OCI-LY1 (cell line): ENCODE data around the gene CENPQ.

ENCODE experiments used
- H2AFZ ChIP-seq: fragments of 200-600 bp; sonication (generic), shearing (Covaris generic); 2 replicates; pipeline ENCODE4 v1.6.0; 2014; ENCODE audit warnings: antibody characterized with exemption, mild to moderate bottlenecking, low read length
- H3F3A ChIP-seq: fragments of 200-600 bp; sonication (generic), shearing (Covaris generic); 2 replicates; pipeline ENCODE4 v1.6.0; 2014; ENCODE audit warnings: mild to moderate bottlenecking, antibody characterized with exemption, low read length, moderate library complexity; ENCODE audit not compliant: insufficient read depth
- H3K27ac ChIP-seq: fragments of 200-600 bp; sonication (generic); 2 replicates; pipeline ENCODE4 v1.5.1; 2014; ENCODE audit warnings: low read length, mixed run types, mild to moderate bottlenecking, low read depth; ENCODE audit not compliant: poor library complexity, severe bottlenecking
- H3K27me3 ChIP-seq: fragments of 200-600 bp; sonication (generic); 2 replicates; pipeline ENCODE4 v1.6.0; 2014; ENCODE audit warnings: antibody characterized with exemption, mild to moderate bottlenecking, low read length, moderate library complexity; ENCODE audit not compliant: insufficient read depth
- H3K36me3 ChIP-seq: fragments of 200-600 bp; sonication (generic); 2 replicates; pipeline ENCODE4 v1.6.1; 2014; ENCODE audit warnings: mild to moderate bottlenecking, antibody characterized with exemption, low read length, moderate library complexity, mixed read lengths; ENCODE audit not compliant: insufficient read depth
- H3K4me1 ChIP-seq: fragments of 200-600 bp; sonication (generic); 2 replicates; pipeline ENCODE4 v1.5.1; 2014; ENCODE audit warnings: mild to moderate bottlenecking, low read length, moderate library complexity; ENCODE audit not compliant: insufficient read depth, severe bottlenecking
- H3K4me2 ChIP-seq: fragments of 200-600 bp; sonication (generic), shearing (Covaris generic); 2 replicates; pipeline ENCODE4 v1.6.1; 2014; ENCODE audit warnings: low read length
- H3K4me3 ChIP-seq: fragments of 200-600 bp; sonication (generic); 2 replicates; pipeline ENCODE4 v1.5.1; 2014; ENCODE audit warnings: low read length, low read depth, mild to moderate bottlenecking, mixed read lengths; ENCODE audit not compliant: poor library complexity, severe bottlenecking
- H3K79me2 ChIP-seq: fragments of 200-600 bp; shearing (Covaris generic); 2 replicates; pipeline ENCODE4 v1.6.1; 2016; ENCODE audit warnings: mixed run types, low read length, mixed read lengths; ENCODE audit not compliant: insufficient read depth
- H3K9ac ChIP-seq: fragments of 200-600 bp; sonication (generic), shearing (Covaris generic); 2 replicates; pipeline ENCODE4 v1.6.1; 2014; ENCODE audit warnings: mild to moderate bottlenecking, low read length, mixed read lengths
- H3K9me2 ChIP-seq: fragments of 200-600 bp; sonication (generic), shearing (Covaris generic); 2 replicates; pipeline ENCODE4 v1.6.1; 2014; ENCODE audit warnings: low read depth, mild to moderate bottlenecking, low read length, mixed read lengths
- H3K9me3 ChIP-seq: fragments of 200-600 bp; shearing (Covaris generic); 2 replicates; pipeline ENCODE4 v1.6.1; 2014; ENCODE audit warnings: low read length, mixed read lengths
- H4K20me1 ChIP-seq: fragments of 200-600 bp; sonication (generic), shearing (Covaris generic); 2 replicates; pipeline ENCODE4 v1.6.0; 2016; ENCODE audit warnings: mild to moderate bottlenecking, low read length; ENCODE audit not compliant: insufficient read depth
- CTCF ChIP-seq: fragments of 200-600 bp; sonication (generic), shearing (Covaris generic); IDR thresholded peaks from 2 replicates; pipeline ENCODE4 v1.5.1; 2017; ENCODE audit warnings: mild to moderate bottlenecking, antibody characterized with exemption, low read length, moderate library complexity, mixed read lengths
- EZH2 ChIP-seq: fragments of 200-600 bp; sonication (generic), shearing (Covaris generic); IDR thresholded peaks from 2 replicates; pipeline ENCODE4 v1.8.0; 2017; ENCODE audit warnings: borderline replicate concordance, mixed run types, mild to moderate bottlenecking, antibody characterized with exemption, low read length, moderate library complexity, mixed read lengths

CENPQ gene

GRCh38 chr6:49524541-49524940 lies 61.4 kb downstream of the CENPQ start:
- H3K27ac ChIP-seq = no peak overlapping the region
- H3K4me1 ChIP-seq = no peaks in the 10 kb centered on the region
- H3K9me3 ChIP-seq = no peaks in the 10 kb centered on the region
- H3K79me2 ChIP-seq = no peaks in the 10 kb centered on the region
- no peak overlapping the region for H3K9ac ChIP-seq
- no peaks in the 10 kb centered on the region for H3K27me3 ChIP-seq
- H3K4me2 ChIP-seq = no peak overlapping the region
- H2AFZ ChIP-seq = no peak overlapping the region
- H3K36me3 ChIP-seq = no peaks in the 10 kb centered on the region
- no peaks in the 10 kb centered on the region for H3K9me2 ChIP-seq
- H3K4me3 ChIP-seq = no peak overlapping the region
- no peaks in the 10 kb centered on the region for H4K20me1 ChIP-seq
- TF ChIP-seq EZH2 (no peak), CTCF (no peak)
- no peaks in the 10 kb centered on the region for H3F3A ChIP-seq

DNA sequence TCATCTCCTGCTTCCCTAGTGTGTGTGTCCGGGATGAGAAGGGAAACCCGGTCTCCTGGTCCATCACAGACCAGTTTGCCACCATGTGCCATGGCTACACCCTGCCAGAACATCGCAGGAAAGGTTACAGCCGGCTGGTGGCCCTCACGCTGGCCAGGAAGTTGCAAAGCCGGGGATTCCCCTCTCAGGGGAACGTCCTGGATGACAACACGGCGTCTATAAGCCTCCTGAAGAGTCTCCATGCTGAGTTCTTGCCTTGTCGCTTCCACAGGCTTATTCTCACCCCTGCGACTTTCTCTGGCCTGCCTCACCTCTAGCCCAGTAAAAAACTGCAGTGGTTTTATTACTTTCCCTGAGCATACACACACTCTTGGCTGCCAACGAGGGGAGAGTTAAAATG lies 63.4 kb downstream of the CENPQ start:
- Histone ChIP-seq H3K4me1 (no peaks in the 10 kb centered on the region), H3K36me3 (no peaks in the 10 kb centered on the region), H2AFZ (no peak overlapping the region), H3K27me3 (no peaks in the 10 kb centered on the region), H4K20me1 (no peaks in the 10 kb centered on the region), H3K9ac (no peak overlapping the region), H3K9me3 (no peaks in the 10 kb centered on the region), H3F3A (no peaks in the 10 kb centered on the region), H3K9me2 (no peaks in the 10 kb centered on the region), H3K4me3 (no peak overlapping the region), H3K79me2 (no peaks in the 10 kb centered on the region), H3K27ac (no peak overlapping the region), H3K4me2 (no peak overlapping the region)
- TF ChIP-seq CTCF = no peak
- no peak for TF ChIP-seq EZH2

GRCh38 chr6:49527320-49527719 lies 64.2 kb downstream of the CENPQ start:
- no peak overlapping the region for H3K4me2 ChIP-seq
- H2AFZ ChIP-seq = no peak overlapping the region
- no peak overlapping the region for H3K4me3 ChIP-seq

More at GRCh38 chr6:49527320-49527719, 64.2 kb downstream of the CENPQ start:
- H3K9me2 ChIP-seq = no peaks in the 10 kb centered on the region
- H4K20me1 ChIP-seq = no peaks in the 10 kb centered on the region
- H3K9ac ChIP-seq = no peak overlapping the region
- H3K27me3 ChIP-seq = no peaks in the 10 kb centered on the region
- TF ChIP-seq CTCF = no peak
- TF ChIP-seq EZH2 = no peak
- no peaks in the 10 kb centered on the region for H3K79me2 ChIP-seq
- no peaks in the 10 kb centered on the region for H3K4me1 ChIP-seq
- no peak overlapping the region for H3K27ac ChIP-seq
- no peaks in the 10 kb centered on the region for H3K36me3 ChIP-seq
- H3K9me3 ChIP-seq = no peaks in the 10 kb centered on the region
- no peaks in the 10 kb centered on the region for H3F3A ChIP-seq
